DOHH2 (cell line): ENCODE measurements around the gene BCL2.
A peak's percentile ranks its signal among the peaks of the same experiment; 100 is the strongest.

Experiments used
- H3F3A ChIP-seq: fragments of 200-600 bp; sonication (generic), shearing (Covaris generic); 2 replicates; pipeline ENCODE4 v1.6.0; 2016; ENCODE audit warnings: antibody characterized with exemption, mild to moderate bottlenecking; ENCODE audit not compliant: control insufficient read depth, insufficient read depth
- H3K27ac ChIP-seq: fragments of 200-600 bp; sonication (generic); 2 replicates; pipeline ENCODE4 v1.5.1; 2014; ENCODE audit warnings: low read depth, mild to moderate bottlenecking, low read length, moderate library complexity
- H3K27me3 ChIP-seq: fragments of 200-600 bp; sonication (generic); 2 replicates; pipeline ENCODE4 v1.6.1; 2014; ENCODE audit warnings: mild to moderate bottlenecking, low read length, mixed read lengths; ENCODE audit not compliant: control insufficient read depth
- H3K36me3 ChIP-seq: fragments of 200-600 bp; sonication (generic); 2 replicates; pipeline ENCODE4 v1.6.1; 2014; ENCODE audit warnings: mild to moderate bottlenecking, low read length, moderate library complexity, mixed read lengths; ENCODE audit not compliant: control insufficient read depth
- H3K4me1 ChIP-seq: fragments of 200-600 bp; sonication (generic); 2 replicates; pipeline ENCODE4 v1.6.1; 2014; ENCODE audit warnings: mild to moderate bottlenecking, low read length, mixed read lengths; ENCODE audit not compliant: control insufficient read depth
- H3K4me2 ChIP-seq: fragments of 200-600 bp; sonication (generic); 2 replicates; pipeline ENCODE4 v1.6.0; 2014; ENCODE audit warnings: mild to moderate bottlenecking, low read length, moderate library complexity
- H3K4me3 ChIP-seq: fragments of 200-600 bp; sonication (generic); 2 replicates; pipeline ENCODE4 v1.5.1; 2014; ENCODE audit warnings: mild to moderate bottlenecking, low read length, mixed read lengths
- H3K79me2 ChIP-seq: fragments of 200-600 bp; sonication (generic); 2 replicates; pipeline ENCODE4 v1.6.1; 2014; ENCODE audit warnings: mild to moderate bottlenecking, low read length, mixed read lengths; ENCODE audit not compliant: control insufficient read depth
- H3K9me2 ChIP-seq: fragments of 200-600 bp; sonication (generic); replicated peaks from 2 replicates; pipeline ENCODE4 v1.6.1; 2014; ENCODE audit warnings: mild to moderate bottlenecking, low read length, mixed read lengths; ENCODE audit not compliant: control insufficient read depth
- H3K9me3 ChIP-seq: fragments of 200-600 bp; sonication (generic); 2 replicates; pipeline ENCODE4 v1.6.1; 2014; ENCODE audit warnings: antibody characterized with exemption, low read length, mixed read lengths; ENCODE audit not compliant: control insufficient read depth, insufficient read depth
- H4K20me1 ChIP-seq: fragments of 200-600 bp; sonication (generic); 2 replicates; pipeline ENCODE4 v1.6.0; 2014; ENCODE audit warnings: low read depth, mild to moderate bottlenecking, antibody characterized with exemption, low read length, moderate library complexity; ENCODE audit not compliant: control insufficient read depth, insufficient read depth
- EZH2phosphoT487 ChIP-seq: fragments of 200-600 bp; sonication (generic); IDR thresholded peaks from 2 replicates; pipeline ENCODE4 v1.6.1; 2017; ENCODE audit warnings: borderline replicate concordance, mild to moderate bottlenecking, antibody characterized with exemption, low read length, moderate library complexity, mixed read lengths
- TF ChIP-seq, protein P1 (sequence below): fragments of 200-600 bp; sonication (generic); IDR thresholded peaks from one replicate; pipeline ENCODE4 v1.5.1; 2014; ENCODE audit warnings: antibody characterized with exemption, mild to moderate bottlenecking, low read depth, low read length; ENCODE audit not compliant: poor library complexity, severe bottlenecking

The BCL2 gene

DNA sequence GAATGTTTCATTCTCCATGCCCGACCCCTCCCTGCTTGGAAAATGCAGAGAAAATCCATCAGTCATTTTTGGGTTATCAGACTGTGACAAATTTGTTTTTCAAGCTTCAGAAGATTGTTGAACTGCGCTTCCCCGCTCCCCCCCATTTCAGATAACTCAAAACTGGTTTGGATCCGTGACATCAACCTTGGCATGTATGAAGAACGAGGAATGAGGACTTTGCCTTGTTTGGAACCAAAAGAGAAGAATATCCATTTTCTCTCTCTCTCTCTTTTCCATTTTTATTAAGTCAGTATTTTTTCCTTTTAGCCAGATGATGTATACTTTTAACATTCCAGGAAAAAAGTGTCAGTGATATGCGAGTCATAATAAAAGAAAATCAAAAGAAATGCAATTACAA lies 171.6 kb downstream of the BCL2 start:
- Histone ChIP-seq H3K9me2 (no peaks in the 10 kb centered on the region), H3K4me1 (peaks cover 99% of the 10 kb centered on the region), H3K36me3 (peaks cover 64% of the 10 kb centered on the region), H3K27ac (peak overlapping the region; percentile 94), H3K79me2 (peaks cover 98% of the 10 kb centered on the region), H3K4me3 (peak overlapping the region; percentile 74), H3K9me3 (no peaks in the 10 kb centered on the region), H4K20me1 (no peaks in the 10 kb centered on the region), H3K4me2 (peak overlapping the region; percentile 94), H3F3A (peaks cover 47% of the 10 kb centered on the region), H3K27me3 (no peaks in the 10 kb centered on the region)
- no peak for TF ChIP-seq EZH2phosphoT487
- TF ChIP-seq, protein P1, sequence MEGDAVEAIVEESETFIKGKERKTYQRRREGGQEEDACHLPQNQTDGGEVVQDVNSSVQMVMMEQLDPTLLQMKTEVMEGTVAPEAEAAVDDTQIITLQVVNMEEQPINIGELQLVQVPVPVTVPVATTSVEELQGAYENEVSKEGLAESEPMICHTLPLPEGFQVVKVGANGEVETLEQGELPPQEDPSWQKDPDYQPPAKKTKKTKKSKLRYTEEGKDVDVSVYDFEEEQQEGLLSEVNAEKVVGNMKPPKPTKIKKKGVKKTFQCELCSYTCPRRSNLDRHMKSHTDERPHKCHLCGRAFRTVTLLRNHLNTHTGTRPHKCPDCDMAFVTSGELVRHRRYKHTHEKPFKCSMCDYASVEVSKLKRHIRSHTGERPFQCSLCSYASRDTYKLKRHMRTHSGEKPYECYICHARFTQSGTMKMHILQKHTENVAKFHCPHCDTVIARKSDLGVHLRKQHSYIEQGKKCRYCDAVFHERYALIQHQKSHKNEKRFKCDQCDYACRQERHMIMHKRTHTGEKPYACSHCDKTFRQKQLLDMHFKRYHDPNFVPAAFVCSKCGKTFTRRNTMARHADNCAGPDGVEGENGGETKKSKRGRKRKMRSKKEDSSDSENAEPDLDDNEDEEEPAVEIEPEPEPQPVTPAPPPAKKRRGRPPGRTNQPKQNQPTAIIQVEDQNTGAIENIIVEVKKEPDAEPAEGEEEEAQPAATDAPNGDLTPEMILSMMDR, result no peak

DNA sequence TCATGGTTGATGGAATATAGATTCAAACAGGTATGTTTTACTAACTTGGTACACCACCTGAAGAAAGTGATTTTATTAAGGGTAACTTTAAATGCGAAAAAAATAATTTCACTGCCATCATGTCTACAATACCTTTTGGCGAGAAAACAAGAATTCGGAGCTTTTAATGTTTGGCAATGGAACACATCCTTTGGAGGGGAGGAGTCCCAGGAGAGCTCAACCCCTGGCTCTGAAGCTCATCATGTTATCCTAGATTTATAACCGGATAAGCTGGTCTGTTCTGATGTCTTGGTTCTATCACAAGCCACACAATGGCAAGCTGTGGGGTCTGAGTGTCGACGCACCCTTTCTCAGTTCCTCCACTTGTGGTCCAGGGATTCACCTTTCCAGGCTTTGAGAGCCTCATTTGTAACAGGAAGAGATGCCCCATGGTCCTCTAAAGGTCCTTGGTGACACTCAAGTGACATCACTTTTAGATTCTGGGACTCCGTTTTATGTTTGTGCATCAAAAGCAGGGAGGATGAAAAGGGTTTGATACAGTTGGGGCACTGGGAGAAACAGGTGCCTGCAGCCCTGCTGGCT lies 172.7 kb downstream of the BCL2 start:
- H3K4me2 ChIP-seq, result peak overlapping the region; percentile 94
- H3K4me3 ChIP-seq, result peak overlapping the region; percentile 74
- peaks cover 99% of the 10 kb centered on the region for H3K4me1 ChIP-seq
- peaks cover 57% of the 10 kb centered on the region for H3F3A ChIP-seq
- TF ChIP-seq EZH2phosphoT487, result no peak
- TF ChIP-seq, protein P1, result no peak
- peak overlapping the region; percentile 94 for H3K27ac ChIP-seq
- peaks cover 55% of the 10 kb centered on the region for H3K36me3 ChIP-seq
- no peaks in the 10 kb centered on the region for H3K9me3 ChIP-seq
- H3K9me2 ChIP-seq, result no peaks in the 10 kb centered on the region
- no peaks in the 10 kb centered on the region for H4K20me1 ChIP-seq
- H3K79me2 ChIP-seq, result peaks cover 97% of the 10 kb centered on the region
- H3K27me3 ChIP-seq, result no peaks in the 10 kb centered on the region

DNA sequence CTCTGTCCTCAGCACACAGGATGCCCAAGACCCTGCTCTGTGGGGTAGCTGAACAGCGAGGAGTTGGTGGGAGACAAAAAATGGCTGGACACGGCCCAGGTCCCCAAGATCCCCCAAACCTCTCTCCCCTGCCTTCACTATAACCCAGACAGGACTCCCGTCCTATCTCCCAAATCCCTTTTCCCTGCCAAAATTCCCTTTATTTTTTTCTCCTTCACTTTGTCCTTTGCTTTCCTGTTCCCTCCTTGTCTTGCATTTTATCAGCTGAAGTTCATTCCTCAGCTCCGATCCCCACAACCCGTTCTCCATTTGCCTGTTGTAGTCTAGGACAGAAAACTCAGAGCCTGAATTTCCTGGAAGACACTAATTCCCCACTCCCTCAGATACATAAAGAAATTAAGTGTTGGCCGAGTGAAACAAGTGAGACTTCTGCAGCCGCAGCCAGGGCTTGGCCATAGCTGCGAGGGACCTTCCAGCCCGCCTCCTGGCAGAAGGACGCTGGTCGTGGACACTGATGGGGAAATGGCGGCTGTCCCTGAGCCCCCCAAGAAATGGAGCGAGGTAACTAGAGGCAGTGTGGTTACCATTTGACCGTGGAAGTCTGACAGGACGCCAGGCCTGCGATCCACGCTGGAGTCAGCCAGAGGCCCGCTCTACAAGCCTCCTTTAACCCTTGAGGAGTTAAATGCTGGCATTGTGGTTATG lies 173.6 kb downstream of the BCL2 start:
- H3K27ac ChIP-seq, result peak overlapping the region; percentile 94
- H3K9me3 ChIP-seq, result peaks cover 1% of the 10 kb centered on the region; the same call in 1 of the 2 replicates
- no peaks in the 10 kb centered on the region for H3K27me3 ChIP-seq
- peaks cover 96% of the 10 kb centered on the region for H3K79me2 ChIP-seq
- H3K4me3 ChIP-seq, result peak overlapping the region; percentile 74
- H4K20me1 ChIP-seq, result no peaks in the 10 kb centered on the region
- peaks cover 99% of the 10 kb centered on the region for H3K4me1 ChIP-seq
- H3F3A ChIP-seq, result peaks cover 63% of the 10 kb centered on the region
- no peaks in the 10 kb centered on the region for H3K9me2 ChIP-seq
- peaks cover 55% of the 10 kb centered on the region for H3K36me3 ChIP-seq
- TF ChIP-seq, protein P1, result no peak
- TF ChIP-seq EZH2phosphoT487, result no peak
- peak overlapping the region; percentile 94 for H3K4me2 ChIP-seq
